ENCODE results near the gene DNAJC9.

DNA sequence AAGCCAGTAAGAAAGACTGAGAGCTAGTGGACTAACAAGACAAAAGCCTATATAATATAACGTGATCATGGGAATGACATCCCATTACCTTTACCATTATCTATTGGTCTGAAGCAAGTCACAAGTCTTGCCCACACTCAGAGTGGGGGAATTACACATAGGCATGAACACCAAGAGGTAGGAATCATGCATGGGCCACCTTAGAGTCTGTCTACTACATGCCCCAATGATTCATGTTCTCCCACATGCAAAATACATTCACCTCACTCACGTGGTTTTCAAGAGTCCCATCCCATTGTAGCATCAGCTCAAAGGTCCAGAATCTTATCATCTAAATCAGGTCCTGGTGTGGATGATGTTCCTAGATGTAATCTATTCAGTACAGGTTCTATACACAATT, 29.4 kb downstream of the DNAJC9 start:
- TF ChIP-seq, protein P1, sequence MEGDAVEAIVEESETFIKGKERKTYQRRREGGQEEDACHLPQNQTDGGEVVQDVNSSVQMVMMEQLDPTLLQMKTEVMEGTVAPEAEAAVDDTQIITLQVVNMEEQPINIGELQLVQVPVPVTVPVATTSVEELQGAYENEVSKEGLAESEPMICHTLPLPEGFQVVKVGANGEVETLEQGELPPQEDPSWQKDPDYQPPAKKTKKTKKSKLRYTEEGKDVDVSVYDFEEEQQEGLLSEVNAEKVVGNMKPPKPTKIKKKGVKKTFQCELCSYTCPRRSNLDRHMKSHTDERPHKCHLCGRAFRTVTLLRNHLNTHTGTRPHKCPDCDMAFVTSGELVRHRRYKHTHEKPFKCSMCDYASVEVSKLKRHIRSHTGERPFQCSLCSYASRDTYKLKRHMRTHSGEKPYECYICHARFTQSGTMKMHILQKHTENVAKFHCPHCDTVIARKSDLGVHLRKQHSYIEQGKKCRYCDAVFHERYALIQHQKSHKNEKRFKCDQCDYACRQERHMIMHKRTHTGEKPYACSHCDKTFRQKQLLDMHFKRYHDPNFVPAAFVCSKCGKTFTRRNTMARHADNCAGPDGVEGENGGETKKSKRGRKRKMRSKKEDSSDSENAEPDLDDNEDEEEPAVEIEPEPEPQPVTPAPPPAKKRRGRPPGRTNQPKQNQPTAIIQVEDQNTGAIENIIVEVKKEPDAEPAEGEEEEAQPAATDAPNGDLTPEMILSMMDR (IDR thresholded peaks at IDR 0.05), result no peak
- no peak for TF ChIP-seq POLR2A (IDR thresholded peaks at IDR 0.05)
